Testis (tissue), 3 donors: Measurements from ENCODE around the gene KDM3B. TPM values are rescaled to one million over a fixed set of nuclear protein-coding genes. Genes with fewer than 3 reads are reported as not detected.
A peak's percentile ranks its signal among the peaks of the same experiment; 100 is the strongest.

ENCODE experiments used
- DNase-seq: peaks from one replicate; pipeline ENCODE4 v3.0.0-alpha.2; 2019
- H3K27ac ChIP-seq, 2 donors: fragments of 200-600 bp; sonication (generic); one replicate each; pipeline ENCODE4 v1.5.1; 2019
- H3K27me3 ChIP-seq: fragments of 200-600 bp; sonication (generic); one replicate; pipeline ENCODE4 v1.5.1; 2019
- H3K36me3 ChIP-seq: fragments of 200-600 bp; sonication (generic); one replicate; pipeline ENCODE4 v1.5.1; 2017; ENCODE audit warnings: low read depth; ENCODE audit errors: missing control alignments
- H3K4me1 ChIP-seq: fragments of 200-600 bp; sonication (generic); one replicate; pipeline ENCODE4 v1.5.1; 2019
- H3K4me3 ChIP-seq, 2 donors: fragments of 200-600 bp; sonication (generic); one replicate each; pipeline ENCODE4 v1.5.1; 2017 to 2019
- H3K9me3 ChIP-seq: fragments of 200-600 bp; sonication (generic); one replicate; pipeline ENCODE4 v1.5.1; 2017
- POLR2A ChIP-seq: fragments of 450-650 bp; IDR thresholded peaks from one replicate; pipeline ENCODE4 v1.6.1; 2017; ENCODE audit warnings: antibody characterized with exemption, mild to moderate bottlenecking, moderate library complexity
- WGBS, 2 donors: methylation state at CpG; one replicate each; pipeline ENCODE4 v1.1.5; 2018; 5-methylcytosine and 5-hydroxymethylcytosine counted together
- intact Hi-C: fragments of 100-400 bp; cut with DNase I; formaldehyde crosslinking; loops from one replicate; pipeline ENCODE4 v1.15.1; 2023; ENCODE audit warnings: low total_unique reads
- polyA plus RNA-seq: library from polyadenylated mRNA; stranded (reverse); fragments of 350-450 nt; fragmentation: Illumina TruSeq; extraction: RNeasy Lipid Tissue Mini Kit (QIAGEN cat#74804); gene quantifications from one replicate; pipeline ENCODE4 v1.2.3, GENCODE V29; 2014; ENCODE audit warnings: low read depth, low replicate concordance; ENCODE audit not compliant: insufficient read depth
- total RNA-seq, 2 donors: library from RNA; depleted of rRNA; stranded (reverse); fragments of >200 nt; gene quantifications; one replicate each; pipeline ENCODE4 v1.2.3, GENCODE V29; 2016
- TF ChIP-seq, protein P1 (sequence below), 3 experiments: fragments of 450-650 bp in 2 of 3; fragments of 200-600 bp in 1 of 3; sonication (generic) in 1 of 3; IDR thresholded peaks; one replicate each; pipeline ENCODE4 v1.5.1; 2016 to 2019; ENCODE audit warnings: antibody characterized with exemption in 3 of 3, mild to moderate bottlenecking in 2 of 3, moderate library complexity in 1 of 3

Gene KDM3B
- total and polyA plus RNA-seq, 3 donors from 2014 or later = 61.8 to 85.3 (median 81.1) TPM

DNA sequence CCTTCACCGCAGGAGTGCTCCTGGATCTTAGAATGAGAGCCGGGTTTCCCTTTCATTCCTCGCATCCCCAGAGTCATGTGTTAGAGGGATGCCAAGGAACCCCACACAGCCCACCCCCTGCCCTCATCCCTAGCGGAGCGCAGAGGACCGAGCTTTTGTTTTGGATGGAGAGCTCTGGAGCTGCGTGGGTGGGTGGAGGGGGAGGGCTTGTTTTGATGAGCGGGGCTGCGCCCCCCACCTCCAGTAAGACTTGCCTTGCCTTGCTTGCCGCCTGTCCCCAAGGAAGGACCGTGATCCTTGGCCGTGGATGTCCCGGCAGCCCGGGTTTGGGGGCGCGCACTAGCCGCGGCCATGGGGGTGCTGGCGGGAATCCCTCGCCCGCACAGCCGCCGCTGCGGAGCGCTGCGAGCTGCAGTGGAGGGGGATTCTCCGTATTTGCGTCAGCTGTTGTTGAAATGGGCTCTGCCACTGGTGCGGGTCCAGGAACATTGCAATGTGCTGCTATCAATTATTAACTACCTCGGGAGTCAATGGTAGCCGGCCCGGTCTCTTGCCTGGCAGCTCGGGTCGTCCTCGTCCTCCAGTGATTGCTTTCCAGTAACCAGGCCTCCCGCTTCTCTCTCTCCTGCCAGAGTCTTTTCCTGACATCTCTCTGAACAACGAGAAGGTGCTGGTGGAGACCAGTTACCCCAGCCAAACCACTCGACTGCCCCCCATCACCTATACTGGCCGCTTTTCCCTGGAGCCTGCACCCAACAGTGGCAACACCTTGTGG lies 113.8 kb downstream of the KDM3B start:
- 11 to 22% methylated on average over 12 to 39 of the region's 39 CpGs for WGBS, 2 donors
- intact Hi-C loops = no loop called here
- no peaks in the 10 kb centered on the region for H3K36me3 ChIP-seq
- H3K27ac ChIP-seq = no peak overlapping the region
- H3K9me3 ChIP-seq = no peaks in the 10 kb centered on the region
- TF ChIP-seq, protein P1, sequence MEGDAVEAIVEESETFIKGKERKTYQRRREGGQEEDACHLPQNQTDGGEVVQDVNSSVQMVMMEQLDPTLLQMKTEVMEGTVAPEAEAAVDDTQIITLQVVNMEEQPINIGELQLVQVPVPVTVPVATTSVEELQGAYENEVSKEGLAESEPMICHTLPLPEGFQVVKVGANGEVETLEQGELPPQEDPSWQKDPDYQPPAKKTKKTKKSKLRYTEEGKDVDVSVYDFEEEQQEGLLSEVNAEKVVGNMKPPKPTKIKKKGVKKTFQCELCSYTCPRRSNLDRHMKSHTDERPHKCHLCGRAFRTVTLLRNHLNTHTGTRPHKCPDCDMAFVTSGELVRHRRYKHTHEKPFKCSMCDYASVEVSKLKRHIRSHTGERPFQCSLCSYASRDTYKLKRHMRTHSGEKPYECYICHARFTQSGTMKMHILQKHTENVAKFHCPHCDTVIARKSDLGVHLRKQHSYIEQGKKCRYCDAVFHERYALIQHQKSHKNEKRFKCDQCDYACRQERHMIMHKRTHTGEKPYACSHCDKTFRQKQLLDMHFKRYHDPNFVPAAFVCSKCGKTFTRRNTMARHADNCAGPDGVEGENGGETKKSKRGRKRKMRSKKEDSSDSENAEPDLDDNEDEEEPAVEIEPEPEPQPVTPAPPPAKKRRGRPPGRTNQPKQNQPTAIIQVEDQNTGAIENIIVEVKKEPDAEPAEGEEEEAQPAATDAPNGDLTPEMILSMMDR (IDR thresholded peaks at IDR 0.05) = peak in 1 of 3 experiments; percentile 0
- no peak for TF ChIP-seq POLR2A
- H3K4me3 ChIP-seq = peak overlapping the region; percentile 75 to 84
- H3K4me1 ChIP-seq = peaks cover 11% of the 10 kb centered on the region
- no peak for DNase-seq
- H3K27me3 ChIP-seq = no peaks in the 10 kb centered on the region

DNA sequence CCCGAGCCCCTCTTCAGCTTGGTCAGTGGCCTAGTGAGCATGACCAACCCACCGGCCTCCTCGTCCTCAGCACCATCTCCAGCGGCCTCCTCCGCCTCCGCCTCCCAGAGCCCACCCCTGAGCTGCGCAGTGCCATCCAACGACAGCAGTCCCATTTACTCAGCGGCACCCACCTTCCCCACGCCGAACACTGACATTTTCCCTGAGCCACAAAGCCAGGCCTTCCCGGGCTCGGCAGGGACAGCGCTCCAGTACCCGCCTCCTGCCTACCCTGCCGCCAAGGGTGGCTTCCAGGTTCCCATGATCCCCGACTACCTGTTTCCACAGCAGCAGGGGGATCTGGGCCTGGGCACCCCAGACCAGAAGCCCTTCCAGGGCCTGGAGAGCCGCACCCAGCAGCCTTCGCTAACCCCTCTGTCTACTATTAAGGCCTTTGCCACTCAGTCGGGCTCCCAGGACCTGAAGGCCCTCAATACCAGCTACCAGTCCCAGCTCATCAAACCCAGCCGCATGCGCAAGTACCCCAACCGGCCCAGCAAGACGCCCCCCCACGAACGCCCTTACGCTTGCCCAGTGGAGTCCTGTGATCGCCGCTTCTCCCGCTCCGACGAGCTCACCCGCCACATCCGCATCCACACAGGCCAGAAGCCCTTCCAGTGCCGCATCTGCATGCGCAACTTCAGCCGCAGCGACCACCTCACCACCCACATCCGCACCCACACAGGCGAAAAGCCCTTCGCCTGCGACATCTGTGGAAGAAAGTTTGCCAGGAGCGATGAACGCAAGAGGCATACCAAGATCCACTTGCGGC lies 114.6 kb downstream of the KDM3B start:
- no peak for DNase-seq

DNA sequence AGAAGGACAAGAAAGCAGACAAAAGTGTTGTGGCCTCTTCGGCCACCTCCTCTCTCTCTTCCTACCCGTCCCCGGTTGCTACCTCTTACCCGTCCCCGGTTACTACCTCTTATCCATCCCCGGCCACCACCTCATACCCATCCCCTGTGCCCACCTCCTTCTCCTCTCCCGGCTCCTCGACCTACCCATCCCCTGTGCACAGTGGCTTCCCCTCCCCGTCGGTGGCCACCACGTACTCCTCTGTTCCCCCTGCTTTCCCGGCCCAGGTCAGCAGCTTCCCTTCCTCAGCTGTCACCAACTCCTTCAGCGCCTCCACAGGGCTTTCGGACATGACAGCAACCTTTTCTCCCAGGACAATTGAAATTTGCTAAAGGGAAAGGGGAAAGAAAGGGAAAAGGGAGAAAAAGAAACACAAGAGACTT lies 115.2 kb downstream of the KDM3B start:
- no peak for TF ChIP-seq POLR2A
- TF ChIP-seq, protein P1 (IDR thresholded peaks at IDR 0.05) = no peak
- 47 to 75% methylated on average over 14 of the region's 14 CpGs for WGBS, 2 donors
- H3K27me3 ChIP-seq = no peaks in the 10 kb centered on the region
- H3K27ac ChIP-seq = no peak overlapping the region
- peaks cover 11% of the 10 kb centered on the region for H3K4me1 ChIP-seq
- H3K4me3 ChIP-seq = no peak overlapping the region
- DNase-seq = no peak
- H3K9me3 ChIP-seq = no peaks in the 10 kb centered on the region
- intact Hi-C loops = no loop called here
- no peaks in the 10 kb centered on the region for H3K36me3 ChIP-seq

More for the DNA sequence above, 114.6 kb downstream of the KDM3B start:
- intact Hi-C loops = no loop called here
- H3K9me3 ChIP-seq = no peaks in the 10 kb centered on the region
- H3K27me3 ChIP-seq = no peaks in the 10 kb centered on the region
- no peaks in the 10 kb centered on the region for H3K36me3 ChIP-seq
- peak overlapping the region in 1 of 2 donors; percentile 84 for H3K4me3 ChIP-seq
- no peak for TF ChIP-seq POLR2A
- TF ChIP-seq, protein P1 (IDR thresholded peaks at IDR 0.05) = no peak
- 72 to 74% methylated on average over 37 to 45 of the region's 45 CpGs for WGBS, 2 donors
- H3K27ac ChIP-seq = no peak overlapping the region
- H3K4me1 ChIP-seq = peaks cover 11% of the 10 kb centered on the region

DNA sequence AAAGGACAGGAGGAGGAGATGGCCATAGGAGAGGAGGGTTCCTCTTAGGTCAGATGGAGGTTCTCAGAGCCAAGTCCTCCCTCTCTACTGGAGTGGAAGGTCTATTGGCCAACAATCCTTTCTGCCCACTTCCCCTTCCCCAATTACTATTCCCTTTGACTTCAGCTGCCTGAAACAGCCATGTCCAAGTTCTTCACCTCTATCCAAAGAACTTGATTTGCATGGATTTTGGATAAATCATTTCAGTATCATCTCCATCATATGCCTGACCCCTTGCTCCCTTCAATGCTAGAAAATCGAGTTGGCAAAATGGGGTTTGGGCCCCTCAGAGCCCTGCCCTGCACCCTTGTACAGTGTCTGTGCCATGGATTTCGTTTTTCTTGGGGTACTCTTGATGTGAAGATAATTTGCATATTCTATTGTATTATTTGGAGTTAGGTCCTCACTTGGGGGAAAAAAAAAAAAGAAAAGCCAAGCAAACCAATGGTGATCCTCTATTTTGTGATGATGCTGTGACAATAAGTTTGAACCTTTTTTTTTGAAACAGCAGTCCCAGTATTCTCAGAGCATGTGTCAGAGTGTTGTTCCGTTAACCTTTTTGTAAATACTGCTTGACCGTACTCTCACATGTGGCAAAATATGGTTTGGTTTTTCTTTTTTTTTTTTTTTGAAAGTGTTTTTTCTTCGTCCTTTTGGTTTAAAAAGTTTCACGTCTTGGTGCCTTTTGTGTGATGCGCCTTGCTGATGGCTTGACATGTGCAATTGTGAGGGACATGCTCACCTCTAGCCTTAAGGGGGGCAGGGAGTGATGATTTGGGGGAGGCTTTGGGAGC lies 115.9 kb downstream of the KDM3B start:
- DNase-seq = no peak
- Histone ChIP-seq H3K27me3 (no peaks in the 10 kb centered on the region), H3K4me3 (no peak overlapping the region), H3K36me3 (no peaks in the 10 kb centered on the region), H3K9me3 (no peaks in the 10 kb centered on the region), H3K27ac (no peak overlapping the region), H3K4me1 (peaks cover 8% of the 10 kb centered on the region)
- TF ChIP-seq, protein P1 (IDR thresholded peaks at IDR 0.05) = no peak
- no peak for TF ChIP-seq POLR2A
- intact Hi-C loops = no loop called here
- 81 to 89% methylated on average over 7 of the region's 7 CpGs for WGBS, 2 donors
